ENCODE data around the gene PIK3C2A. TPM values are rescaled to one million over a fixed set of nuclear protein-coding genes. Genes with fewer than 3 reads are reported as not detected.

Gene PIK3C2A
- polyA plus RNA-seq, 2 of the 4 experiments (the other 2 are of a cell fraction), result 30.7 to 51.0 TPM

DNA sequence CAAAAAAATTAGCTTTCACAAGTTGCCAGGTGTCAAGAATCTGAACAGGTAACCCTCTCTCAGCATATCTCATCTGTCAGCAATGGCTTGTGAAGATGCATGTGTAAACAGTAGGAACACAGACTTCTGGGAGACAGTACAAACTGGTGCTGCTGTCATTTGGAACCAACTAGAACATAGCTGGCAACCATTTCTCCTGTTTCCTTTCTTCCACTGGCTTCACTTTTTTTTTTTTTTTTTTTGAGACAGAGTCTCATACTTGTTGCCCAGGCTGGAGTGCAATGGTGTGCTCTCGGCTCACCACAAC is 2.1 kb upstream of the PIK3C2A start:
- Histone ChIP-seq H3K4me2 (peak overlapping the region; percentile 92), H3K4me3 (no peak overlapping the region), H3K9me3 (peaks cover 8% of the 10 kb centered on the region; the same call in 2 of the 3 replicates), H3K27ac (peak overlapping the region; percentile 88 to 95; a peak in 4 of 6 replicates), H3K4me1 (peaks cover 23% of the 10 kb centered on the region)
- ATAC-seq (no peak), FAIRE-seq (no peak), DNase-seq (ENCODE audit: low read depth in 1 of 2, low spot score in 1 of 2) (no peak)
- ChIA-PET POLR2A (interaction anchor here (0.6 to 0.7 kb wide), 3 partner anchors 8 to 127 kb away, joined by 5 to 7 read pairs (median 7); no protein-coding TSS in a partner anchor), CTCF (interaction anchor here (1.0 to 2.1 kb wide), 2 partner anchors 11 to 20 kb away, joined by 3 to 12 read pairs; no protein-coding TSS in a partner anchor)
- TF ChIP-seq, protein P1, sequence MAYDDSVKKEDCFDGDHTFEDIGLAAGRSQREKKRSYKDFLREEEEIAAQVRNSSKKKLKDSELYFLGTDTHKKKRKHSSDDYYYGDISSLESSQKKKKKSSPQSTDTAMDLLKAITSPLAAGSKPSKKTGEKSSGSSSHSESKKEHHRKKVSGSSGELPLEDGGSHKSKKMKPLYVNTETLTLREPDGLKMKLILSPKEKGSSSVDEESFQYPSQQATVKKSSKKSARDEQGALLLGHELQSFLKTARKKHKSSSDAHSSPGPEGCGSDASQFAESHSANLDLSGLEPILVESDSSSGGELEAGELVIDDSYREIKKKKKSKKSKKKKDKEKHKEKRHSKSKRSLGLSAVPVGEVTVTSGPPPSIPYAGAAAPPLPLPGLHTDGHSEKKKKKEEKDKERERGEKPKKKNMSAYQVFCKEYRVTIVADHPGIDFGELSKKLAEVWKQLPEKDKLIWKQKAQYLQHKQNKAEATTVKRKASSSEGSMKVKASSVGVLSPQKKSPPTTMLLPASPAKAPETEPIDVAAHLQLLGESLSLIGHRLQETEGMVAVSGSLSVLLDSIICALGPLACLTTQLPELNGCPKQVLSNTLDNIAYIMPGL (CRISPR knock-in tag; IDR thresholded peaks at IDR 0.05; ENCODE audit: borderline replicate concordance), result no peak
- TF ChIP-seq NFE2L2 (conservative IDR thresholded peaks at IDR 0.05; ENCODE audit: low read length) (no peak), JUNB (IDR thresholded peaks at IDR 0.05) (no peak), CEBPB (IDR thresholded peaks at IDR 0.05) (no peak), ZSCAN20 (CRISPR knock-in tag; IDR thresholded peaks at IDR 0.05) (no peak), EP300 (IDR thresholded peaks at IDR 0.05) (no peak), HEYL (CRISPR knock-in tag; IDR thresholded peaks at IDR 0.05) (no peak), ESRRA (IDR thresholded peaks at IDR 0.05; ENCODE audit: borderline replicate concordance, low read length) (no peak), HOXA7 (CRISPR knock-in tag; IDR thresholded peaks at IDR 0.05) (no peak), RFX5 (IDR thresholded peaks at IDR 0.05) (no peak), TFCP2L1 (CRISPR knock-in tag; IDR thresholded peaks at IDR 0.05) (no peak), GATA3 (IDR thresholded peaks at IDR 0.05; ENCODE audit: borderline replicate concordance) (no peak), FOXS1 (CRISPR knock-in tag; IDR thresholded peaks at IDR 0.05) (no peak), MYC (IDR thresholded peaks at IDR 0.05; ENCODE audit: borderline replicate concordance, low read length) (no peak), RCOR1 (IDR thresholded peaks at IDR 0.05; ENCODE audit: low read depth, low read length) (no peak), SREBF2 (IDR thresholded peaks at IDR 0.05) (no peak), TP53 (CRISPR knock-in tag; IDR thresholded peaks at IDR 0.05) (no peak)
- TF ChIP-seq, protein P2, sequence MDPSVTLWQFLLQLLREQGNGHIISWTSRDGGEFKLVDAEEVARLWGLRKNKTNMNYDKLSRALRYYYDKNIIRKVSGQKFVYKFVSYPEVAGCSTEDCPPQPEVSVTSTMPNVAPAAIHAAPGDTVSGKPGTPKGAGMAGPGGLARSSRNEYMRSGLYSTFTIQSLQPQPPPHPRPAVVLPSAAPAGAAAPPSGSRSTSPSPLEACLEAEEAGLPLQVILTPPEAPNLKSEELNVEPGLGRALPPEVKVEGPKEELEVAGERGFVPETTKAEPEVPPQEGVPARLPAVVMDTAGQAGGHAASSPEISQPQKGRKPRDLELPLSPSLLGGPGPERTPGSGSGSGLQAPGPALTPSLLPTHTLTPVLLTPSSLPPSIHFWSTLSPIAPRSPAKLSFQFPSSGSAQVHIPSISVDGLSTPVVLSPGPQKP (IDR thresholded peaks at IDR 0.05; ENCODE audit: low read depth, low read length), result no peak
- TF ChIP-seq, protein P3, sequence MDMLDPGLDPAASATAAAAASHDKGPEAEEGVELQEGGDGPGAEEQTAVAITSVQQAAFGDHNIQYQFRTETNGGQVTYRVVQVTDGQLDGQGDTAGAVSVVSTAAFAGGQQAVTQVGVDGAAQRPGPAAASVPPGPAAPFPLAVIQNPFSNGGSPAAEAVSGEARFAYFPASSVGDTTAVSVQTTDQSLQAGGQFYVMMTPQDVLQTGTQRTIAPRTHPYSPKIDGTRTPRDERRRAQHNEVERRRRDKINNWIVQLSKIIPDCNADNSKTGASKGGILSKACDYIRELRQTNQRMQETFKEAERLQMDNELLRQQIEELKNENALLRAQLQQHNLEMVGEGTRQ (IDR thresholded peaks at IDR 0.05), result no peak
- TF ChIP-seq, protein P4, sequence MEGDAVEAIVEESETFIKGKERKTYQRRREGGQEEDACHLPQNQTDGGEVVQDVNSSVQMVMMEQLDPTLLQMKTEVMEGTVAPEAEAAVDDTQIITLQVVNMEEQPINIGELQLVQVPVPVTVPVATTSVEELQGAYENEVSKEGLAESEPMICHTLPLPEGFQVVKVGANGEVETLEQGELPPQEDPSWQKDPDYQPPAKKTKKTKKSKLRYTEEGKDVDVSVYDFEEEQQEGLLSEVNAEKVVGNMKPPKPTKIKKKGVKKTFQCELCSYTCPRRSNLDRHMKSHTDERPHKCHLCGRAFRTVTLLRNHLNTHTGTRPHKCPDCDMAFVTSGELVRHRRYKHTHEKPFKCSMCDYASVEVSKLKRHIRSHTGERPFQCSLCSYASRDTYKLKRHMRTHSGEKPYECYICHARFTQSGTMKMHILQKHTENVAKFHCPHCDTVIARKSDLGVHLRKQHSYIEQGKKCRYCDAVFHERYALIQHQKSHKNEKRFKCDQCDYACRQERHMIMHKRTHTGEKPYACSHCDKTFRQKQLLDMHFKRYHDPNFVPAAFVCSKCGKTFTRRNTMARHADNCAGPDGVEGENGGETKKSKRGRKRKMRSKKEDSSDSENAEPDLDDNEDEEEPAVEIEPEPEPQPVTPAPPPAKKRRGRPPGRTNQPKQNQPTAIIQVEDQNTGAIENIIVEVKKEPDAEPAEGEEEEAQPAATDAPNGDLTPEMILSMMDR (IDR thresholded peaks at IDR 0.05), result no peak
- WGBS (ENCODE audit: missing lambda C conversion rate), result 100% methylated on average over 1 of the region's 1 CpG

DNA sequence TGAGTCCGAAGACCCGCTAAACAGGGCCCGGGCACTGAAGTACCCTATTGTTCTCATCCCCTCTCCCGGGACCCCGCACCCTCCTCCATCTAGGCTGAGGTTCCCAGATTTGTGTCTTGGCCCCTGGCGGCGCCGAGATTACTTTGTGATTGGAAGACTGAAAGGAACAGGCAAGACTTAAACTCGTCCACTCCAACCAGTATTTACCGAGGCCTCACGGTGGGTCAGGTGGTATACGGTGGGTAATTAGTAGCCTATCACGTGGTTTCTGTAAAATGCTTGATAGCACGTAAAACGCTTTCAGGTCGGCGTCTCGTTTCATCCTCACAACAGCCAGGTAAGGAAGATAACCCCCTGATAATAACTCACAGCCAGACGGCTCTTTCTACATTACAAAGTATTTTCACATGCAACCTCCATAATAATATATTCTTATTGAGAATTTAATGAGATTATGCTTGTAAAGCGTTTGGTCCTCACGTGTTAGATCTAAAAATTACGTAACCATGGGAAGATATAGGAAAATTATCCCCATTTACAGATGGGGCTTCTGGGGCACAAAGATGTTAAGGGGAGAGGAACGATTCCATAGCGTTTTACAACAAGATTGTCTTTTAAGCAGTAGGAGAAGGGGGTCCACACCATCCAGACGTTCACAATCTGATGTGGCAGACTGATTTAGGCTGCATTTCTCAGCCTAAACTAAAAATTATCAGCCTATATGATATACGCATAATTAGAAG is 642 bp upstream of the PIK3C2A start:
- DNase-seq (ENCODE audit: low read depth in 1 of 2, low spot score in 1 of 2), result peak; percentile 75 to 84
- H3K27ac ChIP-seq, result peak overlapping the region; percentile 88 to 95
- H3K9me3 ChIP-seq, result no peaks in the 10 kb centered on the region
- FAIRE-seq, result no peak
- H3K4me1 ChIP-seq, result peaks cover 23% of the 10 kb centered on the region
- 6% methylated on average over 26 of the region's 26 CpGs for WGBS (ENCODE audit: missing lambda C conversion rate)
- peak overlapping the region; percentile 96 for H3K4me3 ChIP-seq
- peak overlapping the region; percentile 92 for H3K4me2 ChIP-seq
- ChIA-PET POLR2A (interaction anchor here (0.7 to 1.2 kb wide), 13 partner anchors 9 to 175 kb away, joined by 3 to 16 read pairs (median 4); partner anchors contain the start of genes NCR3LG1, NUCB2 and RPS13), CTCF (interaction anchor here (0.6 to 2.1 kb wide), 3 partner anchors 12 to 261 kb away, joined by 4 to 12 read pairs (median 4); no protein-coding TSS in a partner anchor)
- ATAC-seq, result peak; percentile 72 to 81
- TF ChIP-seq ZC3H11A (IDR thresholded peaks at IDR 0.05) (no peak), PHF8 (IDR thresholded peaks at IDR 0.05; ENCODE audit: borderline replicate concordance, low read depth) (peak; percentile 69; the same call in 1 of the 2 replicates), RARB (CRISPR knock-in tag; IDR thresholded peaks at IDR 0.05) (peak; percentile 48; the same call in 1 of the 2 replicates), MAFK (IDR thresholded peaks at IDR 0.05; ENCODE audit: partially characterized antibody) (no peak), CHD4 (IDR thresholded peaks at IDR 0.05; ENCODE audit: borderline replicate concordance) (no peak), SREBF2 (IDR thresholded peaks at IDR 0.05) (no peak), CHD2 (IDR thresholded peaks at IDR 0.05; ENCODE audit: low read length, partially characterized antibody) (no peak), CEBPB (IDR thresholded peaks at IDR 0.05) (peak in 1 of 2 experiments; percentile 55; a peak in 1 of 4 replicates), HOXB5 (CRISPR knock-in tag; IDR thresholded peaks at IDR 0.05) (0 out of 2 replicates have a peak, but pooled peaks have one; percentile 24), ZSCAN20 (CRISPR knock-in tag; IDR thresholded peaks at IDR 0.05) (no peak)
- TF ChIP-seq, protein P5, sequence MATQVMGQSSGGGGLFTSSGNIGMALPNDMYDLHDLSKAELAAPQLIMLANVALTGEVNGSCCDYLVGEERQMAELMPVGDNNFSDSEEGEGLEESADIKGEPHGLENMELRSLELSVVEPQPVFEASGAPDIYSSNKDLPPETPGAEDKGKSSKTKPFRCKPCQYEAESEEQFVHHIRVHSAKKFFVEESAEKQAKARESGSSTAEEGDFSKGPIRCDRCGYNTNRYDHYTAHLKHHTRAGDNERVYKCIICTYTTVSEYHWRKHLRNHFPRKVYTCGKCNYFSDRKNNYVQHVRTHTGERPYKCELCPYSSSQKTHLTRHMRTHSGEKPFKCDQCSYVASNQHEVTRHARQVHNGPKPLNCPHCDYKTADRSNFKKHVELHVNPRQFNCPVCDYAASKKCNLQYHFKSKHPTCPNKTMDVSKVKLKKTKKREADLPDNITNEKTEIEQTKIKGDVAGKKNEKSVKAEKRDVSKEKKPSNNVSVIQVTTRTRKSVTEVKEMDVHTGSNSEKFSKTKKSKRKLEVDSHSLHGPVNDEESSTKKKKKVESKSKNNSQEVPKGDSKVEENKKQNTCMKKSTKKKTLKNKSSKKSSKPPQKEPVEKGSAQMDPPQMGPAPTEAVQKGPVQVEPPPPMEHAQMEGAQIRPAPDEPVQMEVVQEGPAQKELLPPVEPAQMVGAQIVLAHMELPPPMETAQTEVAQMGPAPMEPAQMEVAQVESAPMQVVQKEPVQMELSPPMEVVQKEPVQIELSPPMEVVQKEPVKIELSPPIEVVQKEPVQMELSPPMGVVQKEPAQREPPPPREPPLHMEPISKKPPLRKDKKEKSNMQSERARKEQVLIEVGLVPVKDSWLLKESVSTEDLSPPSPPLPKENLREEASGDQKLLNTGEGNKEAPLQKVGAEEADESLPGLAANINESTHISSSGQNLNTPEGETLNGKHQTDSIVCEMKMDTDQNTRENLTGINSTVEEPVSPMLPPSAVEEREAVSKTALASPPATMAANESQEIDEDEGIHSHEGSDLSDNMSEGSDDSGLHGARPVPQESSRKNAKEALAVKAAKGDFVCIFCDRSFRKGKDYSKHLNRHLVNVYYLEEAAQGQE (IDR thresholded peaks at IDR 0.05), result no peak
